T-cell (primary cell): ENCODE measurements around the gene GRIK4. TPM values are rescaled to one million over a fixed set of nuclear protein-coding genes. Genes with fewer than 3 reads are reported as not detected.

Experiments used
- ATAC-seq, 4 experiments: fragments of 200-7000 bp in 3 of 4; fragments of 150-1000 bp in 1 of 4; cut with Tn5 transposase; replicated peaks in 1 of 4; 1 replicate in 3 of 4; 2 replicates in 1 of 4; pipeline ENCODE4 v1.10.0; 2021; ENCODE audit warnings: moderate library complexity in 3 of 4, mild to moderate bottlenecking in 2 of 4, moderate number of reproducible peaks in 1 of 4
- CTCF ChIA-PET, 2 donors: fragments of 300-600 bp; sonication (Branson Sonifier 250); formaldehyde crosslinking; loops; one replicate each; lab custom pipeline; 2022; ENCODE audit warnings: antibody characterized with exemption in 2 of 2; lab: Charles Lee
- POLR2A ChIA-PET, 2 donors: fragments of 300-600 bp; sonication (Branson Sonifier 250); formaldehyde crosslinking; loops; one replicate each; lab custom pipeline; 2022; ENCODE audit warnings: antibody characterized with exemption in 2 of 2; lab: Charles Lee
- DNase-seq, 35 experiments: peaks; one replicate each; pipeline versions ENCODE4 v3.0.0 to v3.0.0-alpha.2; 2013 to 2023
- H3K27ac ChIP-seq: one replicate; pipeline ENCODE4 v1.5.1; 2013; ENCODE audit warnings: low read length
- H3K27me3 ChIP-seq, 2 experiments: replicated peaks in 1 of 2; 1 replicate in 1 of 2; 2 replicates in 1 of 2; pipeline versions ENCODE4 v1.6.1 to v1.7.0; 2013; ENCODE audit warnings: low read length in 1 of 2, mixed read lengths in 1 of 2; ENCODE audit not compliant: control insufficient read depth in 2 of 2, insufficient read depth in 2 of 2; ENCODE audit errors: extremely low read depth in 1 of 2
- H3K36me3 ChIP-seq, 2 donors: 1 replicate in 1 of 2; 2 replicates in 1 of 2; pipeline versions ENCODE4 v1.6.1 to v1.7.0; 2013; ENCODE audit warnings: low read length in 1 of 2; ENCODE audit not compliant: control insufficient read depth in 2 of 2, insufficient read depth in 1 of 2; ENCODE audit errors: extremely low read depth in 1 of 2
- H3K4me1 ChIP-seq, 2 experiments: 1 replicate in 1 of 2; 2 replicates in 1 of 2; pipeline versions ENCODE4 v1.6.1 to v1.7.0; 2013; ENCODE audit warnings: low read length in 2 of 2, mixed read lengths in 1 of 2; ENCODE audit not compliant: insufficient read depth in 2 of 2, control insufficient read depth in 1 of 2; ENCODE audit errors: extremely low read depth in 1 of 2
- H3K4me3 ChIP-seq, 2 donors: 1 replicate in 1 of 2; 2 replicates in 1 of 2; pipeline versions ENCODE4 v1.5.1 to v1.7.0; 2013; ENCODE audit warnings: mild to moderate bottlenecking in 2 of 2, low read length in 1 of 2, moderate library complexity in 1 of 2; ENCODE audit not compliant: control insufficient read depth in 1 of 2; ENCODE audit errors: extremely low read depth in 1 of 2
- H3K9me3 ChIP-seq: 2 replicates; pipeline ENCODE4 v1.7.0; 2013
- H3K27ac Mint-ChIP-seq, 2 donors: one replicate each; pipeline ENCODE4 v1.8.0; 2020 to 2021; ENCODE audit warnings: mild to moderate bottlenecking in 2 of 2, mixed read lengths in 2 of 2
- H3K27me3 Mint-ChIP-seq, 2 donors: one replicate each; pipeline ENCODE4 v1.8.0; 2021 to 2022; ENCODE audit warnings: mixed read lengths in 2 of 2
- H3K36me3 Mint-ChIP-seq: one replicate; pipeline ENCODE4 v1.8.0; 2021; ENCODE audit warnings: mixed read lengths
- H3K4me1 Mint-ChIP-seq, 3 donors: one replicate each; pipeline ENCODE4 v1.8.0; 2020 to 2022; ENCODE audit warnings: mixed read lengths in 3 of 3, mild to moderate bottlenecking in 1 of 3
- H3K4me3 Mint-ChIP-seq, 3 donors: one replicate each; pipeline ENCODE4 v1.8.0; 2020 to 2022; ENCODE audit warnings: mild to moderate bottlenecking in 3 of 3, mixed read lengths in 3 of 3, moderate library complexity in 3 of 3
- H3K9me3 Mint-ChIP-seq, 3 donors: one replicate each; pipeline ENCODE4 v1.8.0; 2020 to 2022; ENCODE audit warnings: mixed read lengths in 3 of 3
- WGBS: methylation state at CpG from one replicate; pipeline ENCODE4 v1.1.5; 2013; ENCODE audit warnings: missing lambda C conversion rate; ENCODE audit not compliant: insufficient coverage; 5-methylcytosine and 5-hydroxymethylcytosine counted together
- total RNA-seq, 35 experiments: library from RNA in 6 of 35; stranded (reverse) in 6 of 35; fragments of 120-200 nt in 1 of 35; gene quantifications; one replicate each; pipeline versions ENCODE4 v1.2.1 to v1.2.4 and lab custom pipeline; 2013 to 2026

The GRIK4 gene
- total RNA-seq, 5 donors from 2014 or later (not counting 1 experiment from before 2014, with no cell fraction given), result 0.09 TPM; not detected in 4

- ATAC-seq (no peak), DNase-seq (no peak)
- Mint-ChIP-seq H3K4me3 (no peak overlapping the region), H3K4me1 (peaks cover 25 to 47% (median 34%) of the 10 kb centered on the region in 3 donors), H3K27ac (no peak overlapping the region), H3K9me3 (no peaks in the 10 kb centered on the region), H3K27me3 (no peaks in the 10 kb centered on the region), H3K36me3 (peaks cover 7% of the 10 kb centered on the region)
- Histone ChIP-seq H3K4me3 (no peak overlapping the region), H3K9me3 (no peaks in the 10 kb centered on the region), H3K4me1 (no peaks in the 10 kb centered on the region), H3K36me3 (no peaks in the 10 kb centered on the region), H3K27me3 (no peaks in the 10 kb centered on the region), H3K27ac (no peak overlapping the region)
- CTCF ChIA-PET, result no interaction called here
- POLR2A ChIA-PET, result no interaction called here
- WGBS, result 100% methylated on average over 1 of the region's 3 CpGs
These were observed 521.0 kb downstream of the GRIK4 start for GRCh38 chr11:121032546-121032945.

GRCh38 chr11:121033635-121034034, 522.1 kb downstream of the GRIK4 start:
- H3K9me3 Mint-ChIP-seq, result no peaks in the 10 kb centered on the region
- no peak for ATAC-seq
- no peak overlapping the region for H3K4me3 ChIP-seq
- ChIA-PET CTCF (no interaction called here), POLR2A (no interaction called here)
- H3K9me3 ChIP-seq, result no peaks in the 10 kb centered on the region
- H3K36me3 ChIP-seq, result no peaks in the 10 kb centered on the region
- WGBS, result no CpG with 5 or more reads among the region's 4 CpGs
- H3K4me3 Mint-ChIP-seq, result no peak overlapping the region
- H3K4me1 Mint-ChIP-seq, result peaks cover 24 to 45% (median 34%) of the 10 kb centered on the region in 3 donors
- H3K36me3 Mint-ChIP-seq, result peaks cover 11% of the 10 kb centered on the region
- no peaks in the 10 kb centered on the region for H3K27me3 Mint-ChIP-seq
- no peaks in the 10 kb centered on the region for H3K27me3 ChIP-seq
- no peak overlapping the region for H3K27ac ChIP-seq
- H3K27ac Mint-ChIP-seq, result no peak overlapping the region
- no peak for DNase-seq
- no peaks in the 10 kb centered on the region for H3K4me1 ChIP-seq

GRCh38 chr11:121035169-121035755, 523.7 kb downstream of the GRIK4 start:
- no peaks in the 10 kb centered on the region for H3K4me1 ChIP-seq
- ChIA-PET POLR2A (interaction anchor here in 1 of 2 donors (0.5 kb wide), 1 partner anchor 257 kb away, joined by 3 read pairs; the partner anchor contains the start of gene SC5D), CTCF (interaction anchor here in 1 of 2 donors (0.9 kb wide), 1 partner anchor 731 kb away, joined by 3 read pairs; no protein-coding TSS in a partner anchor)
- H3K9me3 Mint-ChIP-seq, result no peaks in the 10 kb centered on the region
- no peaks in the 10 kb centered on the region for H3K9me3 ChIP-seq
- H3K4me1 Mint-ChIP-seq, result peaks cover 24 to 38% (median 27%) of the 10 kb centered on the region in 3 donors
- WGBS, result no CpG with 5 or more reads among the region's 4 CpGs
- H3K27ac ChIP-seq, result no peak overlapping the region
- H3K4me3 Mint-ChIP-seq, result no peak overlapping the region
- no peaks in the 10 kb centered on the region for H3K27me3 Mint-ChIP-seq
- H3K36me3 ChIP-seq, result no peaks in the 10 kb centered on the region
- ATAC-seq (no peak), DNase-seq (no peak)
- H3K27me3 ChIP-seq, result no peaks in the 10 kb centered on the region
- H3K27ac Mint-ChIP-seq, result no peak overlapping the region
- H3K36me3 Mint-ChIP-seq, result peaks cover 14% of the 10 kb centered on the region
- no peak overlapping the region for H3K4me3 ChIP-seq

GRCh38 chr11:121035780-121036179, 524.2 kb downstream of the GRIK4 start:
- no peak overlapping the region for H3K27ac Mint-ChIP-seq
- WGBS, result 46% methylated on average over 2 of the region's 3 CpGs
- POLR2A ChIA-PET, result interaction anchor here in 1 of 2 donors (0.5 kb wide), 1 partner anchor 257 kb away, joined by 3 read pairs; the partner anchor contains the start of gene SC5D
- CTCF ChIA-PET, result interaction anchor here in 1 of 2 donors (0.5 kb wide), 1 partner anchor 104 kb away, joined by 3 read pairs; no protein-coding TSS in a partner anchor
- H3K4me3 Mint-ChIP-seq, result no peak overlapping the region
- peaks cover 20 to 34% (median 24%) of the 10 kb centered on the region in 3 donors for H3K4me1 Mint-ChIP-seq
- H3K27ac ChIP-seq, result no peak overlapping the region
- H3K27me3 ChIP-seq, result no peaks in the 10 kb centered on the region
- ATAC-seq (no peak), DNase-seq (no peak)
- H3K9me3 Mint-ChIP-seq, result no peaks in the 10 kb centered on the region
- H3K4me3 ChIP-seq, result no peak overlapping the region
- no peaks in the 10 kb centered on the region for H3K36me3 ChIP-seq
- no peaks in the 10 kb centered on the region for H3K9me3 ChIP-seq
- H3K36me3 Mint-ChIP-seq, result peaks cover 14% of the 10 kb centered on the region
- H3K27me3 Mint-ChIP-seq, result no peaks in the 10 kb centered on the region
- H3K4me1 ChIP-seq, result no peaks in the 10 kb centered on the region

- no CpG with 5 or more reads among the region's 1 CpG for WGBS
- Mint-ChIP-seq H3K4me1 (peaks cover 20 to 34% (median 24%) of the 10 kb centered on the region in 3 donors), H3K27ac (no peak overlapping the region), H3K9me3 (no peaks in the 10 kb centered on the region), H3K27me3 (no peaks in the 10 kb centered on the region), H3K4me3 (no peak overlapping the region), H3K36me3 (peaks cover 12% of the 10 kb centered on the region)
- Histone ChIP-seq H3K4me3 (no peak overlapping the region), H3K27ac (no peak overlapping the region), H3K27me3 (no peaks in the 10 kb centered on the region), H3K36me3 (no peaks in the 10 kb centered on the region), H3K4me1 (no peaks in the 10 kb centered on the region), H3K9me3 (no peaks in the 10 kb centered on the region)
- ChIA-PET POLR2A (no interaction called here), CTCF (no interaction called here)
- ATAC-seq (no peak), DNase-seq (no peak)
These were observed 525.5 kb downstream of the GRIK4 start for GRCh38 chr11:121037016-121037415.

Other genes with a start within 250 kb of the GRIK4 start
- gene TLCD5, start 186.4 kb upstream of the GRIK4 start, total RNA-seq, result under 1 TPM in 3 of 5 donors, not detected in 2; 0.39 to 0.73 (median 0.61) TPM
- 10 to 100 TPM in 2 of 5 donors, 1 to 10 TPM in 3; 4.8 to 12.8 (median 8.0) TPM for gene ARHGEF12, start 175.3 kb upstream of the GRIK4 start, total RNA-seq